H1 (cell line): ENCODE data around the gene CKLF. TPM values are rescaled to one million over a fixed set of nuclear protein-coding genes. Genes with fewer than 3 reads are reported as not detected.

Experiments used
- polyA plus RNA-seq, 7 experiments: library from polyadenylated mRNA; depleted of rRNA in 3 of 7; stranded (reverse) in 5 of 7; unstranded in 2 of 7; fragments of >200 nt in 5 of 7; fragments of 200-250 nt in 2 of 7; gene quantifications; 1 replicate in 5 of 7; 2 replicates in 1 of 7; 4 replicates in 1 of 7; pipeline versions ENCODE4 v1.2.1 to v1.2.3, GENCODE V29; 2011 to 2013; ENCODE audit warnings: missing spikeins in 2 of 7, mixed read lengths in 2 of 7
- small RNA-seq: library from polyadenylated mRNA; stranded (forward); fragments of <200 nt; extraction: miRNeasy Mini kit (QIAGEN cat#:217004); gene quantifications from one replicate; pipeline ENCODE3, GENCODE V24; 2013; ENCODE audit not compliant: insufficient read depth
- total RNA-seq: library from RNA; stranded (reverse); fragmentation: NEBNext Ultra II Directional; extraction: Animal tissue kit (Norgen Biotek cat#: 25700); gene quantifications from 2 replicates; pipeline ENCODE4 v1.2.1, GENCODE V29; 2021

CKLF gene
- total and polyA plus RNA-seq, 2 of the 8 experiments (the other 6 are each of a cell fraction or from before 2014, with no cell fraction given) = 21.1 to 63.5 TPM

Small RNA genes within 50 kb of the gene (small RNA-seq; reads per million reads assigned to genes)
- not detected for gene CKLF-CMTM1

Other genes with a start within 250 kb of the CKLF start
- 0.32 and 0.59 TPM in 2 replicates for gene CDH5, start 185.9 kb upstream of the CKLF start, total RNA-seq
- gene CDH5, start 185.9 kb upstream of the CKLF start, polyA plus RNA-seq (2011; rRNA removed) = 0.20 and 0.32 TPM in 2 replicates
- not detected in 2 replicates for gene BEAN1, start 125.3 kb upstream of the CKLF start, total RNA-seq
- 0.05 and 0.08 TPM in 2 replicates for gene BEAN1, start 125.3 kb upstream of the CKLF start, polyA plus RNA-seq (2011; rRNA removed)
- 3.6 and 4.5 TPM in 2 replicates for gene TK2, start 2.5 kb upstream of the CKLF start, total RNA-seq
- 2.7 and 3.2 TPM in 2 replicates for gene TK2, start 2.5 kb upstream of the CKLF start, polyA plus RNA-seq (2011; rRNA removed)
- gene CMTM1, start 13.9 kb downstream of the CKLF start, total RNA-seq = 1.9 and 2.0 TPM in 2 replicates
- gene CMTM1, start 13.9 kb downstream of the CKLF start, polyA plus RNA-seq (2011; rRNA removed) = 1.2 and 1.7 TPM in 2 replicates
- not detected in 2 replicates for gene CMTM2, start 26.9 kb downstream of the CKLF start, total RNA-seq
- gene CMTM2, start 26.9 kb downstream of the CKLF start, polyA plus RNA-seq (2011; rRNA removed) = not detected in 2 replicates
- gene CMTM3, start 52.1 kb downstream of the CKLF start, total RNA-seq = 24.8 and 25.4 TPM in 2 replicates
- 24.7 and 30.8 TPM in 2 replicates for gene CMTM3, start 52.1 kb downstream of the CKLF start, polyA plus RNA-seq (2011; rRNA removed)
- gene CMTM4, start 144.2 kb downstream of the CKLF start, total RNA-seq = 49.4 and 51.7 TPM in 2 replicates
- gene CMTM4, start 144.2 kb downstream of the CKLF start, polyA plus RNA-seq (2011; rRNA removed) = 35.3 and 46.7 TPM in 2 replicates
- 70.8 and 72.4 TPM in 2 replicates for gene DYNC1LI2, start 199.0 kb downstream of the CKLF start, total RNA-seq
- 35.0 and 40.7 TPM in 2 replicates for gene DYNC1LI2, start 199.0 kb downstream of the CKLF start, polyA plus RNA-seq (2011; rRNA removed)
- not detected in 2 replicates for gene TERB1, start 249.0 kb downstream of the CKLF start, total RNA-seq
- gene TERB1, start 249.0 kb downstream of the CKLF start, polyA plus RNA-seq (2011; rRNA removed) = not detected in 2 replicates